HepG2 (cell line): Measurements from ENCODE around the gene STAT4. TPM values are rescaled to one million over a fixed set of nuclear protein-coding genes. Genes with fewer than 3 reads are reported as not detected.

ENCODE experiments used
- ARID5B ChIP-seq: IDR thresholded peaks from 2 replicates; pipeline ENCODE4 v1.4.0; 2020; ENCODE audit warnings: mild to moderate bottlenecking, missing genetic modification reagents
- CREBL2 ChIP-seq: sonication (generic); formaldehyde crosslinking; IDR thresholded peaks from 2 replicates; pipeline ENCODE4 v1.8.1; 2023; ENCODE audit warnings: missing genetic modification reagents, mild to moderate bottlenecking, borderline replicate concordance
- ELF4 ChIP-seq: sonication (generic); formaldehyde crosslinking; IDR thresholded peaks from 2 replicates; pipeline ENCODE4 v1.5.0; 2020; ENCODE audit warnings: missing genetic modification reagents, mild to moderate bottlenecking, moderate library complexity, borderline replicate concordance
- HES4 ChIP-seq: sonication (generic); formaldehyde crosslinking; IDR thresholded peaks from 2 replicates; pipeline ENCODE4 v1.9.0; 2021; ENCODE audit warnings: mild to moderate bottlenecking, missing genetic modification reagents, borderline replicate concordance
- HOXD1 ChIP-seq: sonication (generic); formaldehyde crosslinking; IDR thresholded peaks from 2 replicates; pipeline ENCODE4 v1.5.0; 2020; ENCODE audit warnings: missing genetic modification reagents
- ISX ChIP-seq: sonication (generic); formaldehyde crosslinking; conservative IDR thresholded peaks from 2 replicates; pipeline ENCODE4 v1.5.0; 2020; ENCODE audit warnings: missing genetic modification reagents
- KDM4B ChIP-seq: sonication (generic); formaldehyde crosslinking; IDR thresholded peaks from 2 replicates; pipeline ENCODE4 v1.4.0; 2020; ENCODE audit warnings: missing genetic modification reagents
- MAFF ChIP-seq: IDR thresholded peaks from 2 replicates; pipeline ENCODE4 v1.6.1; 2011; ENCODE audit warnings: low read depth, low read length, improper control_type of control experiment
- MBNL3 ChIP-seq: fragments of 250-450 bp; sonication (Bioruptor Pico); conservative IDR thresholded peaks from 2 replicates; pipeline ENCODE4 v1.8.0; 2022; ENCODE audit warnings: mild to moderate bottlenecking, inconsistent platforms
- NFE2L2 ChIP-seq: fragments of 150-350 bp; IDR thresholded peaks from 2 replicates; pipeline ENCODE4 v1.6.1; 2014; ENCODE audit warnings: low read length
- NFYC ChIP-seq: IDR thresholded peaks from 2 replicates; pipeline ENCODE4 v1.6.1; 2016; ENCODE audit warnings: missing genetic modification reagents, missing compliant biosample characterization
- NR2F1 ChIP-seq, 2 experiments: fragments of 450-650 bp in 1 of 2; formaldehyde crosslinking in 1 of 2; IDR thresholded peaks; 2 replicates each; pipeline versions ENCODE4 v1.5.0 to v1.6.1; 2016 to 2020; ENCODE audit warnings: mild to moderate bottlenecking in 1 of 2, missing compliant biosample characterization in 1 of 2, missing genetic modification reagents in 1 of 2, moderate library complexity in 1 of 2
- RARG ChIP-seq: sonication (generic); formaldehyde crosslinking; IDR thresholded peaks from 2 replicates; pipeline ENCODE4 v1.4.0; 2020; ENCODE audit warnings: low read depth, mild to moderate bottlenecking, missing genetic modification reagents
- SOX13 ChIP-seq, 3 experiments: fragments of 450-650 bp in 1 of 3; sonication (generic) in 1 of 3; formaldehyde crosslinking in 1 of 3; IDR thresholded peaks in 2 of 3; conservative IDR thresholded peaks in 1 of 3; 2 replicates each; pipeline versions ENCODE4 v1.5.0 to v1.6.1; 2016 to 2020; ENCODE audit warnings: antibody characterized with exemption in 1 of 3, mild to moderate bottlenecking in 1 of 3, missing compliant biosample characterization in 1 of 3, missing genetic modification reagents in 1 of 3, moderate library complexity in 1 of 3
- TGIF2 ChIP-seq: IDR thresholded peaks from 2 replicates; pipeline ENCODE4 v1.6.1; 2016; ENCODE audit warnings: control low read depth, missing compliant biosample characterization
- TOPORS ChIP-seq: sonication (generic); formaldehyde crosslinking; IDR thresholded peaks from 2 replicates; pipeline ENCODE4 v1.8.0; 2023; ENCODE audit warnings: mild to moderate bottlenecking, missing genetic modification reagents
- YEATS4 ChIP-seq: sonication (generic); formaldehyde crosslinking; IDR thresholded peaks from 2 replicates; pipeline ENCODE4 v1.4.0; 2020; ENCODE audit warnings: missing genetic modification reagents, borderline replicate concordance
- YY1 ChIP-seq: IDR thresholded peaks from 2 replicates; pipeline ENCODE4 v1.6.1; 2011; ENCODE audit warnings: low read length, low read depth, moderate library complexity, mild to moderate bottlenecking; ENCODE audit not compliant: insufficient read depth, insufficient replicate concordance
- ZBTB46 ChIP-seq: sonication (generic); formaldehyde crosslinking; IDR thresholded peaks from 2 replicates; pipeline ENCODE4 v1.4.0; 2020; ENCODE audit warnings: mild to moderate bottlenecking, missing genetic modification reagents, borderline replicate concordance
- ZFP36L2 ChIP-seq: sonication (generic); formaldehyde crosslinking; IDR thresholded peaks from 2 replicates; pipeline ENCODE4 v1.4.0; 2020; ENCODE audit warnings: missing genetic modification reagents
- ZMAT3 ChIP-seq: sonication (generic); formaldehyde crosslinking; conservative IDR thresholded peaks from 2 replicates; pipeline ENCODE4 v1.7.0; 2021; ENCODE audit warnings: missing genetic modification reagents
- ZNF30 ChIP-seq: sonication (generic); formaldehyde crosslinking; IDR thresholded peaks from 2 replicates; pipeline ENCODE4 v1.5.0; 2020; ENCODE audit warnings: mild to moderate bottlenecking, missing genetic modification reagents
- ZNF557 ChIP-seq: sonication (generic); formaldehyde crosslinking; IDR thresholded peaks from 2 replicates; pipeline ENCODE4 v1.4.0; 2020; ENCODE audit warnings: missing genetic modification reagents
- ZNF614 ChIP-seq: IDR thresholded peaks from 2 replicates; pipeline ENCODE4 v1.6.1; 2018; ENCODE audit warnings: missing biosample characterization, missing genetic modification reagents, inconsistent platforms, borderline replicate concordance
- ZNF737 ChIP-seq: sonication (generic); formaldehyde crosslinking; IDR thresholded peaks from 2 replicates; pipeline ENCODE4 v1.5.0; 2020; ENCODE audit warnings: missing genetic modification reagents, mild to moderate bottlenecking, borderline replicate concordance
- polyA plus RNA-seq, 8 experiments: library from polyadenylated mRNA; depleted of rRNA in 3 of 8; stranded (reverse) in 7 of 8; unstranded in 1 of 8; fragments of >200 nt; fragmentation: Illumina TruSeq in 4 of 8; extraction: Trizol in 4 of 8; gene quantifications; 2 replicates each; pipeline versions ENCODE4 v1.2.1 to v1.2.3, GENCODE V29; 2011 to 2016; ENCODE audit warnings: low read depth in 4 of 8, missing spikeins in 1 of 8, mixed read lengths in 1 of 8; ENCODE audit not compliant: insufficient read depth in 1 of 8
- total RNA-seq, 5 experiments: library from RNA; depleted of rRNA; stranded (reverse); fragments of >200 nt; fragmentation: Illumina TruSeq; extraction: Trizol; gene quantifications; 2 replicates each; pipeline ENCODE4 v1.2.3, GENCODE V29; 2016; ENCODE audit warnings: low read depth in 1 of 5

Gene STAT4
- total and polyA plus RNA-seq, 2 of the 13 experiments (the other 11 are each of a cell fraction or from before 2014, with no cell fraction given) = 0.37 TPM; not detected in 1

GRCh38 chr2:191020221-191020741 is 130.5 kb downstream of the STAT4 start (continued):
- TF ChIP-seq ZNF30 (peak; percentile 95), SOX13 (IDR thresholded peaks at IDR 0.05) (peak; percentile 67; the same call in 1 of the 2 replicates), SOX13 (CRISPR knock-in tag; conservative IDR thresholded peaks at IDR 0.05 in 1 of 2, IDR thresholded peaks at IDR 0.05 in 1 of 2) (peak in 1 of 2 experiments; percentile 91; a peak in 2 of 4 replicates), ZNF737 (0 out of 2 replicates have a peak, but pooled peaks have one; percentile 12), ISX (CRISPR knock-in tag) (no peak; the same call in none of the 2 replicates), ZNF557 (CRISPR knock-in tag) (peak; percentile 97; the same call in 1 of the 2 replicates), ELF4 (peak; percentile 99), RARG (CRISPR knock-in tag) (peak; percentile 93; the same call in 1 of the 2 replicates), MBNL3 (CRISPR knock-in tag) (no peak), NR2F1 (CRISPR knock-in tag; IDR thresholded peaks at IDR 0.05) (peak in 1 of 2 experiments; percentile 27; a peak in 1 of 4 replicates), ZMAT3 (CRISPR knock-in tag) (peak; percentile 99), NFE2L2 (0 out of 2 replicates have a peak, but pooled peaks have one; percentile 4), MAFF (0 out of 2 replicates have a peak, but pooled peaks have one; percentile 4), CREBL2 (CRISPR knock-in tag) (peak; percentile 94), NFYC (peak; percentile 93), KDM4B (CRISPR knock-in tag) (peak; percentile 100), TGIF2 (CRISPR knock-in tag) (peak; percentile 100), ZNF614 (CRISPR knock-in tag) (peak; percentile 100), YY1 (peak; percentile 85), HES4 (CRISPR knock-in tag) (peak; percentile 98), HOXD1 (peak; percentile 98), ARID5B (CRISPR knock-in tag) (peak; percentile 98), ZFP36L2 (CRISPR knock-in tag) (peak; percentile 95), YEATS4 (CRISPR knock-in tag) (peak; percentile 99), TOPORS (peak; percentile 99), ZBTB46 (no peak)
